ENCODE results near the gene UCHL5. TPM values are rescaled to one million over a fixed set of nuclear protein-coding genes. Genes with fewer than 3 reads are reported as not detected.

UCHL5 gene
- total RNA-seq, 2 donors from 2014 or later: 18.9 to 32.9 TPM

GRCh38 chr1:193069748-193070385, 10.7 kb upstream of the UCHL5 start:
- H3K27ac ChIP-seq: peak overlapping the region in 1 of 2 donors; percentile 3
- DNase-seq (ENCODE audit: low spot score): no peak
- no peaks in the 10 kb centered on the region for H3K36me3 ChIP-seq
- no peak for TF ChIP-seq CTCF (IDR thresholded peaks at IDR 0.05)
- no peaks in the 10 kb centered on the region for H3K9me3 ChIP-seq
- H3K4me3 ChIP-seq: no peak overlapping the region
- H3K4me1 ChIP-seq: peaks cover 0 to 11% of the 10 kb centered on the region in 2 donors
- H3K27me3 ChIP-seq: no peaks in the 10 kb centered on the region

- Histone ChIP-seq H3K4me1 (peaks cover 0 to 11% of the 10 kb centered on the region in 2 donors), H3K9me3 (no peaks in the 10 kb centered on the region), H3K27me3 (no peaks in the 10 kb centered on the region), H3K27ac (no peak overlapping the region), H3K36me3 (no peaks in the 10 kb centered on the region), H3K4me3 (no peak overlapping the region)
- no peak for TF ChIP-seq CTCF (IDR thresholded peaks at IDR 0.05)
- DNase-seq (ENCODE audit: low spot score): no peak
Measured at GRCh38 chr1:193068013-193068412, 8.9 kb upstream of the UCHL5 start.

- Histone ChIP-seq H3K4me3 (no peak overlapping the region), H3K9me3 (no peaks in the 10 kb centered on the region), H3K27ac (no peak overlapping the region), H3K36me3 (no peaks in the 10 kb centered on the region), H3K27me3 (no peaks in the 10 kb centered on the region), H3K4me1 (peaks cover 0 to 21% of the 10 kb centered on the region in 2 donors)
- no peak for DNase-seq (ENCODE audit: low spot score)
- TF ChIP-seq CTCF (IDR thresholded peaks at IDR 0.05): no peak
Measured at GRCh38 chr1:193066606-193067005, 7.4 kb upstream of the UCHL5 start.

- Histone ChIP-seq H3K36me3 (no peaks in the 10 kb centered on the region), H3K4me1 (peaks cover 0 to 23% of the 10 kb centered on the region in 2 donors), H3K27ac (no peak overlapping the region), H3K27me3 (no peaks in the 10 kb centered on the region), H3K9me3 (no peaks in the 10 kb centered on the region), H3K4me3 (no peak overlapping the region)
- TF ChIP-seq CTCF (IDR thresholded peaks at IDR 0.05): no peak
- no peak for DNase-seq (ENCODE audit: low spot score)
Measured at GRCh38 chr1:193065954-193066353, 6.8 kb upstream of the UCHL5 start.

- no peak overlapping the region for H3K4me3 ChIP-seq
- no peaks in the 10 kb centered on the region for H3K27me3 ChIP-seq
- no peaks in the 10 kb centered on the region for H3K9me3 ChIP-seq
- no peak for DNase-seq (ENCODE audit: low spot score)
- H3K27ac ChIP-seq: no peak overlapping the region
- no peaks in the 10 kb centered on the region for H3K36me3 ChIP-seq
- TF ChIP-seq CTCF (IDR thresholded peaks at IDR 0.05): no peak
- peaks cover 0 to 31% of the 10 kb centered on the region in 2 donors for H3K4me1 ChIP-seq
Measured at GRCh38 chr1:193062698-193063463, 3.7 kb upstream of the UCHL5 start.
